RWPE1 (cell line): ENCODE measurements around the gene ZFAND3.

Experiments used
- CTCF ChIA-PET: fragments of 350-600 bp; sonication (Branson Sonifier 250); formaldehyde crosslinking; extraction: SDS; loops from one replicate; lab custom pipeline; 2021; lab: Yijun Ruan, JAX
- POLR2A ChIA-PET: fragments of 400-600 bp; formaldehyde crosslinking; extraction: SDS; loops from one replicate; lab custom pipeline; 2020; ENCODE audit warnings: antibody characterized with exemption; ENCODE audit not compliant: low non-redundant PET; lab: Yijun Ruan, JAX
- DNase-seq: peaks from one replicate; pipeline ENCODE4 v3.0.0; 2012; ENCODE audit warnings: low spot score
- H3K27ac ChIP-seq: fragments of 450-650 bp; 2 replicates; pipeline ENCODE4 v1.5.1; 2017
- CTCF ChIP-seq: fragments of 450-650 bp; conservative IDR thresholded peaks from 2 replicates; pipeline ENCODE4 v1.5.1; 2017; ENCODE audit warnings: low read depth, mild to moderate bottlenecking

Gene ZFAND3

GRCh38 chr6:37923514-37923913 is 104.0 kb downstream of the ZFAND3 start:
- DNase-seq = no peak
- no peak overlapping the region for H3K27ac ChIP-seq
- TF ChIP-seq CTCF = no peak
- POLR2A ChIA-PET = no interaction called here
- CTCF ChIA-PET = no interaction called here

DNA sequence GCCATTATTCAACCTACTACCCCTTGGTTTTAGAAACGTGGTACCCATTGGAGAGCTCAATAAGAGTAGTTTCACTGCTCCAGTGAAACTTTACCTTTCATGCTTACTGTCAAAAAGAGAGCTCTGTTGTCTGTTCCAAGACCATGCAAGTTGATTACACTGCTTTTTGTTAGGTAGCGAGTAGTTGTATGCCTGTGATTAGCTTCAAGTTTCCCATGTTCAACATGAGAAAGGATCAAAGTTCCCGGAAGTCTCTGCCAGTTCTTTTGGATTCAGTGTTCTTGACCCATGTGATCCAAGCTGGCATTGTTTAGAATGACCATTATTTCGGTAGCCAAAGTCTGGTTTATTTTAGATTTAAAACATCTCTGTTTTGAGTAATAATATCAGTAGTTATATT is 107.1 kb downstream of the ZFAND3 start:
- H3K27ac ChIP-seq = no peak overlapping the region
- TF ChIP-seq CTCF = no peak
- DNase-seq = no peak
- ChIA-PET POLR2A (no interaction called here), CTCF (no interaction called here)

- ChIA-PET CTCF (interaction anchor here (0.7 kb wide), 1 partner anchor 95 kb away, joined by 3 read pairs; no protein-coding TSS in a partner anchor), POLR2A (no interaction called here)
- DNase-seq = no peak
- no peak overlapping the region for H3K27ac ChIP-seq
- TF ChIP-seq CTCF = no peak
Observed at GRCh38 chr6:37928217-37928616, 108.7 kb downstream of the ZFAND3 start.

DNA sequence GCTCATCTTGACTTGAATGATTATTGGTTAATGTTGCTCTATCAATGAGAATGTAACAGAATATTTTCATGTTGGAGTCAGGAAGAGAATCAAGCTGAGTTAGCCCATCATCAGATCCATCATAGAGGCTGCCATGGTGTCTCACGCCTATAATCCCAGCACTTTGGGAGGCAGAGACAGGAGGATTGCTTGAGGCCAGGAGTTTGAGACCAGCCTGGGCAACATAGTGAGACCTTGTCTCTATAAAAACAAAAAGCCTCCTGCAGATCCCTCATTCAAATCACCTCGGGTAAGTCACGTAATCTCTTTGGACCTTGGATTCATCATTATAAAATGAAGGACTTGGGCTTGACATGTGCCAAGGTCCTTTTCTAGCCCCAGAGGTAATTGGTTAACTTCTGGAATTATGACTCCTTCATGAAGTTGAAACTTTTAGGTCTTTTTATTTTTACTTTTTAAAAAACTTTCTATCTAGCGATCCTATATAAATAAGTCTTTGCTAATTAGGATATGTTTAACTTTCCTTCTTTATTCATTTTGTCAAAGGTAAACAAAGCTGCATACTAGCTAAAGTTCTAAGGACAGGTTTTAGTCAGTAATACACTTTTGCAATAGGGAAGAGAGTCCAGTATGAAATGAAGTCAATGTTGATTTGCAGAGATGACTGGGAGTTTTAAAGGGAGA is 110.9 kb downstream of the ZFAND3 start:
- no peak for DNase-seq
- no peak for TF ChIP-seq CTCF
- H3K27ac ChIP-seq = no peak overlapping the region
- ChIA-PET CTCF (interaction anchor here (0.6 kb wide), 1 partner anchor 71 kb away, joined by 4 read pairs; no protein-coding TSS in a partner anchor), POLR2A (no interaction called here)

DNA sequence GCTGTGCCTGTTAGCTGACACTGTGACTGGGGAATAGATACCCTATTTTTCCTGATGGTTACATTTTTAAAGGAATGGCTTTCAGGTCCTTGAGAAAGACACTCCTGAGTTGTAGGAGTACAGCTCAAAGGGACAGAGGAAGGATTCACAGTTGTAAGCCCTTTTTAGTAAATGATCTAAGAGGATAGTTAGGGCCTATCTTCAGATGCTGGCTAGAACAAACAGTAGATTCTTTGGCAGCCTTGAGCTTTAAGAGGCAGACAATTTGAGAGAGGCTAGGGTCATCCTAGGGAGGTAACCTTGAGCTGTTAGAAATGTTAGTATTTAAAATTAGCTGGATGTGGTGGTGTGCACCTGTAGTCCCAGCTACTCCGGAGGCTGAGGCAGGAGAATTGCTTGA is 111.5 kb downstream of the ZFAND3 start:
- H3K27ac ChIP-seq = no peak overlapping the region
- TF ChIP-seq CTCF = no peak
- no peak for DNase-seq
- POLR2A ChIA-PET = no interaction called here
- CTCF ChIA-PET = interaction anchor here (0.6 kb wide), 1 partner anchor 645 kb away, joined by 4 read pairs; no protein-coding TSS in a partner anchor

- ChIA-PET CTCF (no interaction called here), POLR2A (no interaction called here)
- no peak for TF ChIP-seq CTCF
- no peak for DNase-seq
- no peak overlapping the region for H3K27ac ChIP-seq
Observed at GRCh38 chr6:37934276-37934675, 114.7 kb downstream of the ZFAND3 start.
